NCI-H2171 (cell line): ENCODE results near the gene SURF1.
A peak's percentile ranks its signal among the peaks of the same experiment; 100 is the strongest.
"Not testable (repeated sequence)": the region's sequence is repeated elsewhere in the genome, so short reads cannot be mapped to it uniquely, and the experiment has no call there.

Experiments used
- DNase-seq: peaks from one replicate; lab custom pipeline; 2025; lab: John Stamatoyannopoulos, UW

The SURF1 gene

GRCh38 chr9:133321411-133321935 lies 34.8 kb downstream of the SURF1 start:
- no peak for DNase-seq

- no peak for DNase-seq
These were observed 35.8 kb downstream of the SURF1 start for GRCh38 chr9:133320421-133320881.

GRCh38 chr9:133317551-133317950 lies 38.7 kb downstream of the SURF1 start:
- not testable (repeated sequence) for DNase-seq

GRCh38 chr9:133315997-133316396 lies 40.3 kb downstream of the SURF1 start:
- no peak for DNase-seq

GRCh38 chr9:133309608-133310007 lies 46.7 kb downstream of the SURF1 start:
- DNase-seq: no peak

- DNase-seq: no peak
These were observed 49.0 kb downstream of the SURF1 start for GRCh38 chr9:133307301-133307700.

- no peak for DNase-seq
These were observed 49.8 kb downstream of the SURF1 start for GRCh38 chr9:133306242-133307204.

GRCh38 chr9:133305731-133306130 lies 50.6 kb downstream of the SURF1 start:
- no peak for DNase-seq

GRCh38 chr9:133304477-133305377 lies 51.6 kb downstream of the SURF1 start:
- no peak for DNase-seq

- peak; percentile 39 for DNase-seq
These were observed 52.2 kb downstream of the SURF1 start for GRCh38 chr9:133304158-133304470.

- DNase-seq: no peak
These were observed 52.8 kb downstream of the SURF1 start for GRCh38 chr9:133303266-133304157.
